Measurements from ENCODE around the gene TCF3.

The TCF3 gene

DNA sequence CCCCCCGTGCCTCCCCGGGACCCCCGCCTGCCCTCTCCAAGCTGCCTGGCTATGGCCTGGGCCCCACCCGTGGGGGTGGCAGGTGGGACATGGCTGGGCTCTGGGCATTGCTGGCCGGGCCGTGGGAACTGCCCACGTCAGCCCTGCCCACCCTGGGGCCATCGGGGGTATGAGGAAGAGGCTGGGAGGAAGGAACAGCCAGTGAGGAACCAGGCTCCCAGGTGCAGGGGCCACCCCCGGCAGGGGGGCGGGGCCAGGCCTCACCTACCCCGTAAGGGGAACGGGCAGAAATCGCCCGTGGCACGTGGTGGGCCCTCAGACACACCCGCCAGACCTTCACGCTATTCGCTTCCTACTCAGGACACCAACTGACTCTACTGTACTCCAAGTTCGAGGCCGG lies 22.4 kb downstream of the TCF3 start:
- no peak for DNase-seq (ENCODE audit: low spot score)

DNA sequence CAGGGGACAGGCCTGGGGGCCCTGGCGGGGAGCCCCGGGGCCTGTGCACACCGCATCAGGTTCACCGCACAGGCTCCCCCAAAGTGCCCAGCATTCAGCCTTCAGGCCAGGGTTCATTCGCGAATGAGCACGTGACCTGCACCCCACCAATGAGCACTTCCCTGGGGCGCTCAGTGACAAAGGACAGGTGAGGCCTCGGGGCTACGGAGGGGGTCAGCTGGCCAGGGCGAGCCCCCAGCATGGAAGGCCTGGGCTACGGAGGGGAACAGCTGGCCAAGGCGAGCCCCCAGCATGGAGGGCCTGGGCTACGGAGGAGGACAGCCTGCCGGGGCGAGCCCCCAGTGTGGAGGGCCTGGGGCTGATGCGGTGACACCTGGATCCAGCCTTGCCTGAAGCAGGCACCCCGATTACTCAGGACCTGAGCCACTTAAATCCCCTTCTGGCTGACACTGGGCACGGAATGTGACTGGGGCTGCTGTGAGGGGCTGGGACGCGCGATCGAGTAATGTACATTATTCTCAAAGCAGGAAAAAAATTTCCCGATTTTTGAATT lies 23.1 kb downstream of the TCF3 start:
- no peak for DNase-seq (ENCODE audit: low spot score)

DNA sequence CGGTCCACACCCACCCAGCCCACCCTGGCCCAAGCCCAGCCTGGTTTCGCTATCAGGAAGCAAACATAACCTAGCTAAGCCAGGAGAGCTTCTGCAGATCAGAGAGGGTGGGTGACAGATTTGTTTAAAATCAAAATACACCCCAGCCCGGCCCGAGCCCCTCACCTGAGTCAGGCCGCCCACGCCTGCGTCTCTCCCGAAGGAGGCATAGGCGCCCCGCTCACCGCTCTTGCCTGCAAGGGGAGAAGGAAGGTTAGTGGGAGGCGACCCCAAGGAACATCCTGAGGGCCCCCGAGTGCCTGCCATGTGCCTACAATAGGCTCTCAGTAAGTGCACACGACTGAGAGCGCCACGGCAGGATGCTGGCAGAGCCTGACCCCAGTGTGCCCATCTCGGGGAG lies 25.2 kb downstream of the TCF3 start:
- no peak for DNase-seq (ENCODE audit: low spot score)

DNA sequence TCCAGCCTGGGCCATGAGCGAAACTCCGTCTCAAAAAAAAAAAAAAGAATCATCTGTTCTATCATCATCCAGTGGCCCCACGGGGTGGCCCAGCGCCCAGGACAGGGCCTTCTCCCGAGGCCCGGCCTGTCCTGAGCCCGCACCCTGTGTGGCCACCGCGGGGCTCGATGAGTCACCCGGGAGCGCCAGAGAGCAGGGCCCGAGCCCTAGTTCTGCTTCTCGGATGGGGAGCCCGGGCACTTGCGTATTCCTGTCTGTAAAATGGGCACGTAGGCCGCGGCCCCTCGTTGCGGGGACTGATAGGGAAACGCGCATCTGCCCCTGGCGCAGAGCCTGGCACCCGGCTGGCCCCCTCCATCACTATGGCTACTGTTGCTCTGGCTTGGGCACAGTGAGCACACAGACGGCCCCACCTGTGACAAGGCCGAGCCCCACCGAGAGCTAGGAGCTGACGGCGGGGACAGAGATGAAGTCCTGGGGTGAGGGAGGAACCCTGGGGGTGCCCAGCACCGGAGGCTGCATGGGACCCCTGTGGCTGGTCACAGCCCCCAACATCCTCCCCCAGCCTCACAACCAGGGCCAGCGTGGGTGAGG lies 25.9 kb downstream of the TCF3 start:
- DNase-seq (ENCODE audit: low spot score): no peak

DNA sequence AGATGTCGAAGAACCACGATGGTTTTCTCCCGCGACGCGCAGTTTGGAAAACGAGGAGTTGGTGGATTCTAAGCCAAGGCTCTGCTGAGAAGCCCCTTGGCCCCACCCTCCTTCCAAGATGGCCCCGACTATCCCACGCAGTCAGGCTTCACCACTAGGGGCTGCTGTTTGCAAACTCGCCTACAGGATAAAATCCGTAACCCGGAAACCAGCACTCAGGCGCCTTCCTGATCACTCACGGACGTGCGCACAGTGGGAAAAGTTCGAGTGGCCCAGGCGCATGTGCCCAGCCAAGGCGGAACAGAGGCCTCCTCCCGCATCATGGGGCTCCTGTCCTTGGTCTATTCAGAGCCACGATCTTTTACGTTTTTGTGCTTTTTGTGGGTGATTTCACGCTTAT lies 28.0 kb downstream of the TCF3 start:
- DNase-seq (ENCODE audit: low spot score): peak; percentile 56

DNA sequence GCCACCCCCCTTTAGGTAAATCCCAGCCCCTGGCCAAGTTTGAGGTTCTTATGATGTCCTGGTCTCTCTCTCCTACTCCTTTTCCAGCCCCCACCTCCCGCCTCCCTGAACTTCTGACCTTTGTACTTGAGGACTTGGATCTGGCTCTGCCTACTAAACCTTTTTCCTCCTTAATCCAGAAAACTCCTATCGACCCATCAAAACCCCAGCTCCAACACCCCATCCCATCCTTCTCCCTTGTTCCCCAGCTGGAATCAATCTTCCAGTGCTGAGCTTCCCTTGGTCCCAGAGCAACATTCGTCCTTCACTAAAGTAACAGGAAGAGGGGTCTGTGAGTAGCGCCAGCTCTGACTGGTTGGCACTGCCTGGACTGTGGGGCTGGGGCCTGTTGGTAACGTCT lies 29.9 kb downstream of the TCF3 start:
- no peak for DNase-seq (ENCODE audit: low spot score)

DNA sequence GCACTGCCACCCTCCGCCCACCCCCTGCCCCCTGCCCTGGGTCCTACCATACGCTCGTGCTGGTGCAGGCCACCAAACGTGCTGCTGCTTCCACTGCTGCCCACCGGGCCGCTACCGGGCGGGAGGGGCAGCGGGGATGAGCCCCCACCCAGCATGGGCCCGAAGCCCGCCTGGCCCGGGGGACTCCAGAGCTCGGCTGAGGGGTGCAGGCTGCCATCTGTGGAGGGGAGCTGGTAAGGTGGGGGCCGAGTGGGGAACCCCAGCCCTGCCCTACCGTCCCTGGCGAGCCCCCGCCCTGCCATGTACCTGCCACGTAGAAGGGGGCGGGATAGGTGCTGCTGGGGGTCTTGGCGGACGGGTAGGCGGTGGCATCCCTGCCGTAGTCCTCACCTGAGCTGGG lies 30.4 kb downstream of the TCF3 start:
- DNase-seq (ENCODE audit: low spot score): no peak

DNA sequence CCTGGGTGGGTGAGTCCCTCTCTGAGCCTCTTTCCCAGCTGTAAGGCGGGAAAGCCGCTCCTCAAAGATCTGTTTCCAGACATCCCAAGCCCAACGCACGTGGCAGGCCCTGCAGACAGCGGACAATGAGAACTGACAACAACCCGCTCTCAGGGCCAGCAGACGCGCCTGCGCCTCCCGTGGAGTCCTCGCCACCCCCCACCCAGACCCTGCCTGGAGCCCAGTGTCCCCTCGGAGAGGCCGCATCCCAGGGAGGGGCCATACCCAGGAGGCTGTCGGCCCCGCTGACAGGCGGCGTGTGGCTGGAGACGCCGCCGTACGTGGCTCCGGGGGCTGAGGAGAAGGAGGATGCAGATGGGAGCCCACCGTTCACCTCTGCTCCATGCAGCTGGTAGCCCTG lies 30.8 kb downstream of the TCF3 start:
- DNase-seq (ENCODE audit: low spot score): no peak

DNA sequence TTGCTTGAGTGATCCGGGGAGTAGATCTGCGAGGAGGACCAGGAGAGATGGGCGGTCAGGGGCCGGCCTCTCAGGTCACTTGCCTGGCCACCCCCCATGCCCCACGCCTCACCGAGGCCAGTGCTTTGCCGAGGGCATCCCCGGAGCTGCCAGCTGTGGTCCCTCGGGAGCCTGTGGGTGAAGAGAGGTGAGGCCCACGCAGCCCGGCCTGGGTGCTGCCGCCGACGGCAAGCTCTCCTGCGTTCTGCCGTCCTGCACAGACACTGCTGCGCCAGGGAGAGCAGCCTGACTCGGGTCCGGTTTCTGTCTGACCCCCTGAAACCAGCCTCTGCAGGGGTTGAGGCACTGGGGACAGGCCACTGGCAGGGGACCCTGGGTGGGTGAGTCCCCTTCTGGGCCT lies 31.4 kb downstream of the TCF3 start:
- DNase-seq (ENCODE audit: low spot score): no peak

DNA sequence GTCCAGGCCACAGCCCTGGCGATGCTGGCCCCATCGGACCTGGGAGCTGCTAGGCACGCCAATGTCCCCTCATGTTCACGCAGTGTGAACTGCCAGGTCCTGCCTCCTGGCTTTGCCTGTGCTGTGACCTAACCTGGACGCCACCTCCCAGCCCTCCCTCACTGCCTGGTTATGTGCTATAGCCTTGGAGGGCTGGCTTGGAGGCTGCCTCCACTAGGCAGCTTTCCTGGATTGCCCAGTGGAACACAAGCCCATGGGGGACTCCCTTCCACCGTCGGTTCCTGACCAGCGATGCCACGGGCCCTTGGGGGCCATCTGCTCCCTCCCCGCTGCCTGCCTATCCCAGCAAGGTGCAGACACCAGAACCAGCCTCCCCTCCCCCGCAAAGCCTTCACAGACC lies 31.9 kb downstream of the TCF3 start:
- DNase-seq (ENCODE audit: low spot score): no peak

DNA sequence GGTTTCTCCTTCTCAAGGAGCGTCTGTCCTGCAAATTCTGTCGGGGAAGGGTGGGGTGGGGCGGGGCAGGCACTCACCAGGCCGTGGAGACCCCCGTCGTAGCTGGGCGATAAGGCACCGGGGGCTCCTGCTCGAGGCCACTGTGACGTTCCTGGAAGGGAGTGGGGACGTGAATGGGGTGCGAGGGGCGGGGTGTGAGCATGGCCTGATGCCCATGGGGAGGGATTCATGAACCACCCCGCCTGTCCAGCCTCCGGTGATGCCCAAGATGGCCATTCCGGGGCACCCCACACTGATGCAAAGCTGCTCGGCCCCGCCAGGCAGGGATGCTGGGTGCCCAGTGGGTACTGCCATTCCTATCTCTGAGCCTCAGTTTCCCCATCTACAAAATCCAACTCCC lies 32.7 kb downstream of the TCF3 start:
- DNase-seq (ENCODE audit: low spot score): no peak

DNA sequence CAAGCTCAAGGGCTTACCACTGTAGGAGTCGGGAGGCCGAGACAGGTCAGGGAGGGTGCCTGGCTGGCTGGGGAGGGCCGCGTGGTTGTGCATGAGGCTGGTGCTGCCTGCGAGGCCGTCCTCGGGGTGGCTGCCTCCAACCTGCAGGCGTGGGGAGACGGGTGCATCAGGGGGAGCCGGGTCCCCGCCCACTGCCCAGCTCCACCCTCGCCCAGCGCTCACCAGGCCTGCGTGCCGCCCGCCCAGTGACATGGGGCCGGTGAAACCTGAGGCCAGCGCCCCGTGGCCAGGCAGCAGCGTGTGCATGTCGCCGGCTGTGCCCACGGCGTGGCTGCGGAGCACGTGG lies 33.3 kb downstream of the TCF3 start:
- no peak for DNase-seq (ENCODE audit: low spot score)

DNA sequence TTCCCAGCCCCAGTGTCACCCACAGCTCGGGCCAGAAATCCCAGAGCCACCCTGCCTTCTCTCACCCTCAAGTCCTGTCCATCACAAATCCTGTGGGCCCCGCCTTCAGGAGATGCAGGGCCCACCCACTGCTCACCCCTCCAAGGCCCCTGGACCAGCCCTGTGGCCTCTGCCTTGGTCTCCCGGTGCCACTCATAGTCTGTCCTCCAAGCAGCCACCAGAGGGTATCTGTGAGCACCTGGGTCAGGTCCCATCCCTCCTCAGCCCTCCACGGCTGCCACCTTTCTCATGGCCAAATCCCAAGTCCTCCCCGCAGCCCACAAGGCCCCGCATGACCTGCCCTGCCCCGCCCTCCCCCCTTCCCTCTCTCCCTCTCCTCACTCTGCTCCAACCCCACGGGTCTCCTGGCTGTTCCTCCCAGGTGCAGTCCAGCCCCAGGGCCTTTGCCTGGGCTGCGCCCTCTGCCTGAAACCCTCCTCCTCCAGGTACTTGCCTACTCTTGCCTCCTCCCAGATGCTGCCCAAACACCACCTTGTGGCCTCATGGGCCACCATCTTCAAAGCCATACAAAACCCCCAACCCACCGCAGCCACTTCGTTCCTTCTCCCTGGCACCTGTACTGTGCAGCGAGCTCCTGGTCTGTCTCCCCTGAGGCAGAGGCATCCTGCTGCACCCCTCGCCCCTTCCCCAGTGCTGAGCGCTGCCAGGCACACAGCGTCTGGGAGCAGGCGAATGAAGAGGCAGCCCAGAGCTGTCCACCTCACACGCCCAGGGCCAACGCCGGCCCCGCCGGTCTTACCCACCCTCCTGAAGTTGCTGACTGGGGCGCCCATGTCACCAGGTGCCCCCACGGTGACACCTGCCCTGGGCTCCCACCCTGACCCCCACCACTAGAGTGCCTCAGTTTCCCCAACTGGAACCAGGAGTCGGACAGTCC lies 34.0 kb downstream of the TCF3 start:
- DNase-seq (ENCODE audit: low spot score): peak; percentile 68

DNA sequence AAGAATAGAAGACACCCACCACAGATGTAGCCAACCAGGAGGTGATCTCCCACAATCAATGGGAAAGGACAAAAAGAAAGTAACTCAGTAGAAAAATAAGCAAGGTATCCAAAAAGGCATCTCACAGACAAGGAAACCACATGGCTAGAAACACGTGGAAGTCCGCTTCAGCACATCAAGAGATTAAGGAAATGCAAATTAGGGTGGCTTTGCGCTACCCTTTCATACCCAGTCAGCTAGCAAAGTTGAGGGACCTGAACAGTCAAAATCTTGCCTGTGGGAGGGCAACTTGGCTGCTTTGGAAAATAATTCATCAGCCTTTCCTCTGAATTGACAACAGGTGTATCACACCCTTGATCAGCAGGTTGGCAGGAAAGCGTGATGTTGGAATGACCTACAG lies 35.5 kb downstream of the TCF3 start:
- no peak for DNase-seq (ENCODE audit: low spot score)

DNA sequence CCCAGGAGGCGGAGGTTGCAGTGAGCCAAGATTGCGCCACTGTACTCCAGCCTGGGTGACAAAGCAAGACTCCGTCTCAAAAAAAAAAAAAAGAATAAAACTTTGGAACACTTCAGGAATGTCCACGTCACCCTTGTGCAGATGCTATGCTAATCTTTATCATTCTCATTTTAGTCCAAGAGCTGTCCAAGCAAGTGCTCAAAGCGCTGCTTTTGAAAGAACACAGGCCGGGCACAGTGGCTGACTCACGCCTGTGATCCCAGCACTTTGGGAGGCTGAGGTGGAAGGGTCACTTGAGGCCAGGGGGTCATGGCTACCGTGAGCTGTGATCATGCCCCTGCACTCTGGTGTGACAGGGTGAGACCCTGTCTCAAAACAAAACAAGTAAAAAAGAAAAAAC lies 36.0 kb downstream of the TCF3 start:
- DNase-seq (ENCODE audit: low spot score): no peak

DNA sequence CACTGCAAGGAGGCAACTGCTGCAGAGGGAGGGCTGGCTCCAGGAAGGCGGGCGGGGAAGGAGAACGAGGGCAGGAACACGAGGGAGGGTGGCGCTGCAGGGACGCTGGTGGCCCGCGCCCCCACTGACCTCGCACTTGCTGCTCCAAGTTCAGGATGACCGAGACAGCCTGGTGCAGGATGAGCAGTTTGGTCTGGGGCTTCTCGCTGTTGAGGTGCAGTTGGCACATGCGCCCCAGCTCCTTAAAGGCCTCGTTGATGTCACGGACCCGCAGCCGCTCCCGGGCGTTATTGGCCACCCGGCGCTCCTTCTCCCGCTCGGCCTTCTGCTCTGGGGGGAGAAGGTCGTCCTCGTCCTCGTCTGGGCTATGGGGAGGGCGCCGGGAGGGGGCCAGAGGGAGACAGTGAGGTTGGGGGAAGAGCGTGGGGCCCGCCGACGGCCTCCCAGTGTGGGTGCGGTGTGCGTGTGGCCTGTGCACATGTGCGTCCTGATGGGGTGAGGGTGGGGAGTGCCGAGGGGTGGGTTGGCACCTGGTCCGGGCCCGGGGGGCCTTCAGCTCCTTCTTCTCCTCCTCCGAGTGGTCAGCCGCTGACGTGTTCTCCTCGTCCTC lies 37.2 kb downstream of the TCF3 start:
- DNase-seq (ENCODE audit: low spot score): no peak

DNA sequence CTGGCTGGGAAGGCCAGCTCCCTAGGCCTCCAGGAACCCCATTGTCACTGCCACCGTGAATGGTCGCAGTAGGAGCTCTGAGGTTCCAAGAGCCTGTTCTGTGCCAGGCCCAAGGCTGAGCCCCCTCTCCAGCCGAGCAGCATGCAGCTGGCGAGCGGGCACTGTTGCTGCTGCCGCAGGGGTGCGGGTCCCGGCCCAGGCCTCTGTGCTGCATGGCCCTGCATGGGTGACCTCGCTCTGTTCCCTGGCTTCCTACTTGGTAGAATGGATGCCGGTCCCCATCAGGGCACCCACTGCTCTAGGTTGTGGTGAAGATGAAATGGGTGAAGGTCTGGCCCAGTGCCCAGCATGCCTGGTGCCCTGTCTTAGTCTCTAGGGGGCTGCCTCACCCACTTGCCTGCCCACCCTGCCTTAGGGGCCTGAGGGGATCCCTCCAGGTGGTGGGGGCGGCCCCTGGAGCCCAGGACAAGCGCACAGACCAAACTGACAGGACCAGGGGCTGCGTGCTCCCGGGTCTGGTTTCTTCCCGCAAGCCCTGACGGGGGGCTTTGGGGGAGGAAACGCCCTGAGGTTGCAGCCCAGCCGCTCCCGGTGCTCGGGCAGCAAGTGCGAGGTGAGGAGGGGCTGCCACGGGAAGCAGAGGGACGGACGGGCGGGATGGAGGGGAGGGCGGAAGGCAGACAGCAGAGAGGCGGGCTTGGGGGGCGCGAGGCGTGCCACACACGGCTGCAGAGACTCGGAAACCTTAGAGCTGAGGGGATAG lies 38.4 kb downstream of the TCF3 start:
- DNase-seq (ENCODE audit: low spot score): no peak

DNA sequence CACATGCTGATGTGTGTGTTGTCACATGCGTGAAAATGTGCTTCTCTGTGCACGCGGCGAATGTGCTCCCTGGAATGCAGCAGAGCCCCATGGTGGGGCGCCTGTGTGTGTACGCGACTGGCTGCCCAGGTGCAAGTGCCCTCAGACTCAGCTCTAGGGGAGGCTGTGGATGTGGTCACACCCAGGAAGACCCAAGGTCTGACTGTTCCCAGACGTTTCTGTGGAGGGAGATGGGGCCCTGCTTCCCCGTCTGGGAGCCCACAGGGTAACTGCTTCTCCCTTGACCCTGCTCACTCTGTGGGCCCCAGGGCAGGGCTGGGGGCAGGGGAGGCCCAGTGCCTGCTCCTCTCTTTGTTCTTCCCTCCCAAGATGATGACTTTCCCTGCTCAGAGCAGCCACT lies 39.3 kb downstream of the TCF3 start:
- no peak for DNase-seq (ENCODE audit: low spot score)

DNA sequence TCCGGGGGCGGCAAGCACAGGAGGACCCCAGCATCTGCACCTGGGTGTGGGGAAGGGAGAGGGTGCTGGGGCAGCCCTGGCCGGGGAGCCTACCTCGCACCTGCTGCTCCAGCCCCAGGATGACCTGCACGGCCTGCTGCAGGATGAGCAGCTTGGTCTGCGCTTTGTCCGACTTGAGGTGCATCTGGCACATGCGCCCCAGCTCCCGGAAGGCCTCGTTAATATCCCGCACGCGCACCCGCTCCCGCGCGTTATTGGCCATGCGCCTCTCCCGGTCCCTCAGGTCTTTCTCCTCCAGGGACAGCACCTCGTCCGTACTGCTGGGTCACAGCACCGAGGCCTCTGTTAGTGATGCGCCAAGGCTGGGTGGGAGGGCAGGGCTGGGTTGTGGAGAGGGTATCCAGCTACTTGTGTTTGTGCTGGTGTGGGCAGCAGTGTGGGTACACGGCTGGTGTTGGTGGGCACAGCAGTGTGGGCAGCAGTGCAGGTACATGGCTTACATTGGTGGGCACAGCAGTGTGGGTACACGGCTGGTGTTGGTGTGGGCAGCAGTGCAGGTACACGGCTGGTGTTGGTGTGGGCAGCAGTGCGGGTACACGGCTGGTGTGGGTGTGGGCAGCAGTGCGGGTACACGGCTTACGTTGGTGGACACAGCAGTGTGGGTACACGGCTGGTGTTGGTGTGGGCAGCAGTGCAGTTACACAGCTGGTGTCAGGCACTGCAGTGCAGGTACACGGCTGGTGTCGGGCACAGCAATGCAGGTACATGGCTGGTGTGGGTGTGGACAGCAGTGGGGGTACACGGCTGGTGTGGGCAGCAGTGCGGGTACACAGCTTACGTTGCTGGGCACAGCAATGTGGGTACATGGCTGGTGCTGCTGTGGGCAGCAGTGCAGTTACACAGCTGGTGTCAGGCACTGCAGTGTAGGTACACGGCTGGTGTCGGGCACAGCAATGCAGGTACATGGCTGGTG lies 40.0 kb downstream of the TCF3 start:
- DNase-seq (ENCODE audit: low spot score): no peak

DNA sequence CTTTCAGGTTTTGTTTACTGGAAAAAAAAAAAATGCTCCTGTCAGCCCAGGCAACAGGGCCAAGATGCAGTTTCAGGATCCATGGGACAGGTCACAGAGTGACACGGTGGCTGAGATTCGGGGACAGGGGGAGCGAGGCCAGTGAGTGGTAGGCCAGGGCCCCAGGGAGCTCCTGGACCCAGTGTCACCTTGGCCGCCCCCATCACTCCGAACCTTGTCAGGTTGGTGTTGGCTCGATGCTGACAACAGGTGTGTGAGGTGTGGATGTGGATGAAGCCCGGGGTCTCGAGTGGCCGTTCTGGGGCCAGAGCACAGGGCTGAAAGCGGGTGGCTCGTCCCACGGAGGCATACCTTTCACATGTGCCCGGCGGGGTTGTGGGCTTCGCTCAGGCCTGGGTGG lies 41.1 kb downstream of the TCF3 start:
- DNase-seq (ENCODE audit: low spot score): no peak

DNA sequence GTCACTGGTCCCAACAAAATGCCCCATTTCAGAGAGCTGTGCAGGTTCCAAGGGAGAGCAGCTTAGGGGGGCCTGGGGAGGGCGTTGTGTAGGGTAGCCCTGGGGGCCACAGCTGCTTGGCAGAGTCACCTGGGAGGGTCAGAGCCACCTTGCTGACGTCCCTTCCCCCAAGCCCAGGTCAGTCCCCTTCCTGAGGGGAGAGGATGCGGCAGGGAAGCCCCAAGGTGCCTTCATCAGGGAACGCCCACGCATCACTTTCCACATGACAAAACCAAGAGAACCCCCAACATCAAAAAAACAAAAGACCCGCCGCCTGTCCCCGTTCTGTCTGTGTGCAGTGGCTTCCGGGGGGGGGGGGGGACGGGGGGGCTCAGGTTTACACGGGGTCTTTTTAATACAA lies 41.8 kb downstream of the TCF3 start:
- DNase-seq (ENCODE audit: low spot score): no peak
